GM18870 (cell line): Measurements from ENCODE around the gene NOD2.

Experiments used
- ATAC-seq: cut with Tn5 transposase; IDR thresholded peaks from one replicate; pipeline ENCODE4 v1.9.1; 2021; ENCODE audit warnings: moderate library complexity; ENCODE audit not compliant: unreplicated experiment

Gene NOD2

DNA sequence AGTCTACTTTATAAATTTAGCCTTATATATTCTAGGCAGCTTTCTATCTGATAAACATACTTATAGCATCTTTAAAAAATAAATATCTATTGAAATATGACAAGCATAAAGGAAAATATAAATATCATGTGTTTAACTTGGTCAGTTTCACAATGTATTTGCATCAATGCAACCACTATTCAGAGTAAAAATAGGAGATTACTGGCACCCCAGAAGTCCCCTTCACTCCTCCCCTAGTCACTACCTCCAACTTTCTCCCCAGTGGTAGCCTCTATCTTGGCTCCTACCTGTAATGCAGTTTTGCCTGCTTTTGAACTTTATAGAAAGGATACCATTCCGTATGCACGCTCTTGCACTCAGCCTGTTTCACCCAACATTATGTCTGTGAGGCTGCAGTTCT lies 3.2 kb upstream of the NOD2 start:
- ATAC-seq: no peak

DNA sequence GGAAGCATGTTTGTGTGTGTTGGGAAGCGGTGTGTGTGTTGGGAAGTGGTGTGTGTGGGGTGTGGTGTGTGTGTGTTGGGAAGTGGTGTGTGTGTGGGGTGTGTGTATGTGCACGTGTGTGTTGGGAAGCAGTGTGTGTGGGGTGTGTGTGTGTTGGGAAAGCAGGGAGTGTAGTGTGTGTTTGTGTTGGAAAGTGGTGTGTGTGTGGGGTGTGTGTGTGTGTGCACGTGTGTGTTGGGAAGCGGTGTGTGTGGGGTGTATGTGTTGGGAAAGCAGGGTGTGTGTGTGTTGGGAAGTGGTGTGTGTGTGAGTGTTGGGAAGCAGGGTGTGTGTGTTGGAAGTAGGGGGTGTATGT lies 785 bp upstream of the NOD2 start:
- ATAC-seq: no peak

- no peak for ATAC-seq
These were observed 800 bp downstream of the NOD2 start for GRCh38 chr16:50694206-50694605.

- ATAC-seq: no peak
These were observed 1.9 kb downstream of the NOD2 start for GRCh38 chr16:50695017-50696000.

- peak; percentile 18 for ATAC-seq
These were observed 2.7 kb downstream of the NOD2 start for GRCh38 chr16:50696126-50696525.

DNA sequence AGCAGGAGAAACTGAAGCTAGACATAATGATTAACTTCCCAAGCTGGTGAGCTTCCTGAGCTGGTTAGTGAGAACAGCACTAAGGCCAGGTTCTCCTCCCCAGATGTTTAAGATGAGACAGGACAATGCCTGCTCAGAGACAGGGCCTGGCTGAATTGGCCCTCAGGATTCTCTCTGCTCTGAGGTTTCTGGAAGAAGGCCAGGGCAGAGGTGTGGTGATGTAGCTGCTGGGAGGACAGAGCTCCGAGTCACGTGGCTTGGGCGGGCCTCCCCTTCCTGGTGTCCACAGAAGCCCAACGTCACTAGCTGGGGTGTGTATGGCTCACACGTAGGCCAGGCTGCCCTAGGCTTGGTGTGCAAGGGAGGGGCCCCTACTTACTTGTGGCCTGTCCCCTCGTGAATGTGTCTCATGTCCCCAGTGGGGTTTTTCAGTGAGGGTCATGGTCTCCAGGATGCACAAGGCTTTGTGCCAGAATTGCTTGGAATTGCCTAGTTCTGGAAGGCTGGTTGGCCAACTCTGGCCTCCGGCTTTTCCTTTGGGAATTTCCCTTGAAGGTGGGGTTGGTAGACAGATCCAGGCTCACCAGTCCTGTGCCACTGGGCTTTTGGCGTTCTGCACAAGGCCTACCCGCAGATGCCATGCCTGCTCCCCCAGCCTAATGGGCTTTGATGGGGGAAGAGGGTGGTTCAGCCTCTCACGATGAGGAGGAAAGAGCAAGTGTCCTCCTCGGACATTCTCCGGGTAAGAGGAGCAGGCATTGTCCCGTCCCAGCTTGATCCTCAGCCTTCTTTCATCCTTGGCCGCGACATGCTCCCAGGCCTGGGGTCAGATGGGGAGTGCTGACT lies 3.4 kb downstream of the NOD2 start:
- ATAC-seq: peak; percentile 55

GRCh38 chr16:50697421-50697715 lies 4.0 kb downstream of the NOD2 start:
- ATAC-seq: no peak

- peak; percentile 46 for ATAC-seq
These were observed 4.7 kb downstream of the NOD2 start for GRCh38 chr16:50697881-50698767.

- no peak for ATAC-seq
These were observed 6.1 kb downstream of the NOD2 start for GRCh38 chr16:50699326-50700159.

- no peak for ATAC-seq
These were observed 9.3 kb downstream of the NOD2 start for GRCh38 chr16:50702725-50703124.

GRCh38 chr16:50704245-50704644 lies 10.8 kb downstream of the NOD2 start:
- no peak for ATAC-seq

- ATAC-seq: no peak
These were observed 12.2 kb downstream of the NOD2 start for GRCh38 chr16:50705436-50706110.

- ATAC-seq: no peak
These were observed 12.8 kb downstream of the NOD2 start for GRCh38 chr16:50706250-50706649.

- ATAC-seq: no peak
These were observed 15.1 kb downstream of the NOD2 start for GRCh38 chr16:50708373-50709060.

GRCh38 chr16:50709061-50709684 lies 15.8 kb downstream of the NOD2 start:
- ATAC-seq: peak; percentile 42

- no peak for ATAC-seq
These were observed 16.6 kb downstream of the NOD2 start for GRCh38 chr16:50709980-50710379.

DNA sequence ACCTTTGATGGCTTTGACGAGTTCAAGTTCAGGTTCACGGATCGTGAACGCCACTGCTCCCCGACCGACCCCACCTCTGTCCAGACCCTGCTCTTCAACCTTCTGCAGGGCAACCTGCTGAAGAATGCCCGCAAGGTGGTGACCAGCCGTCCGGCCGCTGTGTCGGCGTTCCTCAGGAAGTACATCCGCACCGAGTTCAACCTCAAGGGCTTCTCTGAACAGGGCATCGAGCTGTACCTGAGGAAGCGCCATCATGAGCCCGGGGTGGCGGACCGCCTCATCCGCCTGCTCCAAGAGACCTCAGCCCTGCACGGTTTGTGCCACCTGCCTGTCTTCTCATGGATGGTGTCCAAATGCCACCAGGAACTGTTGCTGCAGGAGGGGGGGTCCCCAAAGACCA lies 17.6 kb downstream of the NOD2 start:
- ATAC-seq: no peak

DNA sequence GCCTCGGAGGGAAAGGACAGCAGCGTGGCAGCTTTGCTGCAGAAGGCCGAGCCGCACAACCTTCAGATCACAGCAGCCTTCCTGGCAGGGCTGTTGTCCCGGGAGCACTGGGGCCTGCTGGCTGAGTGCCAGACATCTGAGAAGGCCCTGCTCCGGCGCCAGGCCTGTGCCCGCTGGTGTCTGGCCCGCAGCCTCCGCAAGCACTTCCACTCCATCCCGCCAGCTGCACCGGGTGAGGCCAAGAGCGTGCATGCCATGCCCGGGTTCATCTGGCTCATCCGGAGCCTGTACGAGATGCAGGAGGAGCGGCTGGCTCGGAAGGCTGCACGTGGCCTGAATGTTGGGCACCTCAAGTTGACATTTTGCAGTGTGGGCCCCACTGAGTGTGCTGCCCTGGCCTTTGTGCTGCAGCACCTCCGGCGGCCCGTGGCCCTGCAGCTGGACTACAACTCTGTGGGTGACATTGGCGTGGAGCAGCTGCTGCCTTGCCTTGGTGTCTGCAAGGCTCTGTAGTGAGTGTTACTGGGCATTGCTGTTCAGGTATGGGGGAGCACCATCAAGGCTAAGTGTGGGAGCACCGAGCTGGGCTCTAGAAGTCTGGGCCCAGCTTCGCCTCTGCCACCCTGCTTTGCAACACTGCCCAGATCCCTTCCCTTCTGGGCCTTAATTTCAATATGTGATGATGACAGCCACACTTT lies 18.6 kb downstream of the NOD2 start:
- ATAC-seq: no peak
